GM19328 (cell line): ENCODE results near the gene ST7.

Source experiments
- ATAC-seq: cut with Tn5 transposase; IDR thresholded peaks from one replicate; pipeline ENCODE4 v1.9.1; 2021; ENCODE audit warnings: mild to moderate bottlenecking, moderate library complexity; ENCODE audit not compliant: unreplicated experiment

The ST7 gene

DNA sequence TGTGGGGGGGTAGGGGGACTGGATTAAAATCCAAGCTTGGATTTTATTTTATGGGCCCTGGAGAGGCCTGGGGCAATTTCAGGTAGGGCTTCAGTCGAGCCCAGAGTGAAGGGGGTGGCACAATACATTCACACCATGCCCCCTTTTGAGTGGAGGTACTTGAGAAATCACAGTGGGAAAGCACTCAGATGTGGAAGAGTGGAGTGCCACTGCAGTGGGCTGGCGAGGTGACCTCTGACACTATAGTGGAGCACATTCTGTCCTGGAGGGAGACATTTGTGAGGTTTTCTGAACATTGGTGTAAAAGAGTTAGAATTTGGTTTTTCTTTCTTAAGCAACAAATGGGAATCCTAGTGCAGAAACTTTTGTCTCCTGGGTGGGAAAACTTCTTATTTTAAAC is 226.4 kb downstream of the ST7 start:
- ATAC-seq: no peak

DNA sequence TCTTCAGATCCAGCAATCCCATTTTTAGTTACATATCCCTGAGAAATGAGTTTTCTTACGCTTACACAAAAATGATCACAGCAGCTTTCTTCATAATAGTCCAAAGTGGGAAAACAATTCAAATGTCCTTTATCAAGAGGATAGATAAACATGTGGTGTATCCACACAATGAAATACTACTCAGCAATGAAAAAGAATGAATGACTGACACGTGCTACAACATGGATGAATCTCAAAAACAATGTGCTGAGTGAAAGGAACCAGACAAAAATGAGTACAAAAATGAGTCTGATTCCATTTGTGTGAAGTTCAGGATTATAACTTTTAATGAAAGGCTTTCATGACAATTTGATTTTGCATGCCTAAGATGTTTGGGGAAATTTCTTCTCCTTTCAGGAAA is 230.4 kb downstream of the ST7 start:
- no peak for ATAC-seq

DNA sequence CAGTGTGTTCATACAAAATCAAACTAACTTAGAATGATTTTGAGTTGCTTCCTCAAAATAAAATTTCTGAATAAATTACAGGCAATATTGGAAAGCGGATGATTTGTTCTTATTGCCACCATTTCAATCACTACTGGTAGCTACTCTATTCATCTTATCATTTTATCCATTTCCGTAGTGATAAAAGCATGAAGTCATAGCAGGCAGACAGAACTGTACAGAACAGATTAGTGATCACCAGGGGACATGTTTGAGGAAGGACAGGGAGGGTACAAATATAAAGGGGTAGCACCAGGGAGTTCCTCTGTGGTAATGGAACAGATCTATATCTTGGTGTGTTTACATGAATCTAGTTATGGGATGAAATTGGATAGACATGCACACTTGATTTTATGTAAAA is 231.1 kb downstream of the ST7 start:
- ATAC-seq: no peak

DNA sequence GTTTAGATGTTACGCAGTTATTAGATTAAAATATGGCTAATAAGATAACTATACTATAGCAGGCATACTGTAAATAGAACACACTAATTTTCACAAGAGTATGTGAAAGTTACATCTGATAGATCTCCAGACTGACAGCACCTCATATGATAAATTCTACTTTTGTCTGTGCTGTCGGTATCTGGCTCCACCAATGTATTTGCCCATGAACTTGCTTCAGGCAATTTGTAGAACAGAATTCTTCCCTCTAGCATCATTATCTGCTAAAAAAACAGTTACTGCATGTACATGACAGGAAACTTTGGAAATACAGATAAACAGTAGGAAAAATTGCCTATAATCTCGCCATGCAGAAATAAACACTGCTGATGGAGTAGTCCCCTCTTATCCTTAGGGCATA is 231.8 kb downstream of the ST7 start:
- no peak for ATAC-seq

DNA sequence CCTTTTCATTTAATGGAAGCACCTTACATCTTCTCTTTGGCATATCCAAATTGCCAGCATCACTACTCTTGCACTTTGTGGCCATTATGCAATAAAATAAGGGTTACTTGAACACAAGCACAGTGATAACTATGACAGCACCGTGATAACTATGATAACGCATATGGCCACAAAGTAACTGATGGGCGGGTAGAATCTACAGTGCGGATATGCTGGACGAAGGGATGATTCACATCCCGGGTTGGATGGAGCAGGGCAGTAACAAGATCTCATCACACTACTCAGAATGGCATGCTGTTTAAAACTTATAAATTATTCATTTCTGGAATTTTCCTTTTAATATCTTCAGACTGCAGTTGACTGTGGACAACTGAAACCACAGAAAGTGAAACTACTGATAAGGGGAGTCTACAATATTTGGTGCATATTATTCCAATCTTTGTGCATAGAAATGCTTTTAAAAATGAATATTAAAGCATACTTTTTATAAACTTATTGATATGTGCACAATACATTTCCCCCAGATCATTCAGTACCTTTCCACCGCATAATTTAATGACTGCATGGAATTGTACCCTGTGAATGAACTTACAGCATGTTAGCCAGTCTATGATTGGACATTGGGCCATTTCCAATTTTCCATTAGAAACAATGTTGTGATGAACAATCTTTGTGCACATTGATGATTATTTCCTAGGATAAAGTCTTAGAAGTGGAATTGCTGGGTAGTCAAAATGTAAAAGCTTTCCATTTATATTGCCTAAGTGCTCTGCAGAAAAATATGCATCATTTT is 233.1 kb downstream of the ST7 start:
- no peak for ATAC-seq

DNA sequence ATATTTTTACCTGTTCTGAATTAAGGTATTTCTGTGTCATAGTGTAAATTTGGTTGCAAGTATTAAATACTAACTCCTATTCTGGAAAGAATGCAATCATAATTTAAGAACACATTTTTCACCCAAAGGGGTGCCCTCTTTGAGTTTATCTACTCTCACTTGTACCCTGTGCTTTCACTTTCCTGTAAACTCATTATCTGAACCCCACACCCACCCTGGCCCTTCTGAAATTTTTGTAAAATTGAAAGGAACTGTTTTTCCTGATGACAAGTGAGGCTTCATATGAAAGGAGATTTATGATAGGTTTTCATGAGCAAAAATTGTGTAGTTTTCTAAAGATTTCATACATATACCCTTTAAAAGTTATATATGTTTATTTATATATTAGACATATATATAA is 235.1 kb downstream of the ST7 start:
- no peak for ATAC-seq

DNA sequence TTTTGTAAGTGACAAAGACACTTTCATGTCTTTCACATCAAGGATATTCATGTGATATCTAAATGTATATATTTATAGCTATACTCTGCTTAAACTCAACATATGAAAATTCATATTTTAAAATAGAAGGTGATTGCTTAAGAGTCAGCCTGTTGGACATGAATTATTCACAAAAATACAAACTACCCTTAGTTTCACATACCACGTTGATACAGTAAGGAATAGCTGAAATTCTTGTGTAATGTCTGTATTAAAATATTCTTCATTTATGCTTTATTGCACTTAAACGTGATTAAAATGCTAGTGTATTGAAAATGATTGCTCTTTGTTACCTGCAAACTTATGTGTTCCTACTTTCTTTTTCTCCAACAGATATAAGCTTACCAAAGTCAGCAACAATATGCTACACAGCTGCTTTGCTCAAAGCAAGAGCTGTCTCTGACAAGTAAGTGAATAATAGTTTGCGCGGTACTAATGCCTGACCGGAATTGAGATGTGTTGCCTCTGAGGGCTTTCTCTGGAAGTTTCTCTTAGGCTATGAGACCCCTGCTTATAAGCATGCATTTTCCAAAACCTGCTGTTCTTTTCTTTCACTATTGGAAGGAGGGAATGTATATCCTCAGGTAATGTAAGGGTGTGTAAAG is 235.8 kb downstream of the ST7 start:
- ATAC-seq: no peak

DNA sequence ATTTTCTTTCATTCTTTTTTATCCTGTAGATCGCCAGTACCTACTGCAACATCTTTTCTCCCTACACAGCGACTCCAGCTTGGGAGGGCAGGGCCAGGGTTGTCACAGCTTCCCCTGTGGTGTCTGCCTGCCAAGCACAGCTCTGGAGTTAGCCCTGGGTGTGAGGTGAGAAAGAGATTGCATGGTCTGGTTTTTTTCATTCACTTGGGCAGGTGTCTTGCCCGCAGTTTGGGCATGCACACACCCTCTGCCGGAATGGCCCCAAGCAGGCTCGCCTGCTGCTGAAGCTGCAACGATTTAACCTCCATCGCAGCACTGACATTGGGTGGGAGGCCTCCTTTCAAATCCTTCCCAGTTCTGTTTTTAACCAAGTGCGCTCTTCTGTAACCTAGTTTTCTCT is 236.8 kb downstream of the ST7 start:
- ATAC-seq: no peak

DNA sequence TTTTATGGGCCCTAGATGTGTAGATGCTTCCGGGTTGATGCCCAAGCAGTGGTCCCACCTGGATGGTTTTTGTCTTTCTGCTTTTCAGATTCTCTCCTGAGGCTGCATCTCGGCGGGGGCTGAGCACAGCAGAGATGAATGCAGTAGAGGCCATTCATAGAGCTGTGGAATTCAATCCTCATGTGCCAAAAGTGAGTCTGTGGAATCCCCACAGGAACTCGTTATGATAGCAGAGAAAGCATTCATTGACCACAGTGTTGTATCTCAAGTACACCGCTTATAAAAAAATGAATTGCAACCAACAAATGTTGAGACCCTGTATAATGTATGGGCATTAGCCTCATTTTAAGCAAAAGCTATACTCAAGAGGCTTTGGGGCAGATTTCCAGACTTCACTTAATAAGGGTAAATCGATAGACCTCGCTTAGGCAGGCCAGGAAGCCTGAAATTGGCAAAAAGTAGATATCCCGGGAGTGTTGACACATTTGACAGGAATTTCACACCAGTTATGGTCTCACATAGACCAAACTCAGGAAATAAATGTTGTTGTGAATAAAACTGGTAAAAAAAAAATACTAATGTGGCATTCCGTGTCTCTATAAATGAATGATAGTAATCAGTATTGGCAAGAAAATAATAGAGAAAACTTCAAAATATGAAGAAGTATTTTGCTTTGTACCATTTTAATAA is 237.6 kb downstream of the ST7 start:
- no peak for ATAC-seq

DNA sequence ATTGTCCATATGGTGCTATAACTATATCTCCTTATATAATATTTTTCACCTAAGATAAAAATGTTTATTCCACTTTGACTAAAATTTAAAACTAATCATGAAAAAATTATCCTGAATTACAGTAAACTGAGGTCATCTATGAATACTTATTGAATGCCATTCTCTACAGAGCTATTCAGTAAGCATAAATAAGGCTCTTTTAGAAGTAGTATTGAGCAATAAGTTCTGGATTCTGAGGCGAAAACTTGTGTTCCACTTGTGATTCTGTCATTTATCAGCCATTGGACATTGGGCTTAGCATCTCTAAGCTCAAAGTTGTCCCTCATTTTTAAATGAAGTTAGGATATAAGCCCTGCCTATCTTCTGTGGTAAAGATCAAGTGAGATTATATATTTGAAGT is 238.8 kb downstream of the ST7 start:
- ATAC-seq: no peak

DNA sequence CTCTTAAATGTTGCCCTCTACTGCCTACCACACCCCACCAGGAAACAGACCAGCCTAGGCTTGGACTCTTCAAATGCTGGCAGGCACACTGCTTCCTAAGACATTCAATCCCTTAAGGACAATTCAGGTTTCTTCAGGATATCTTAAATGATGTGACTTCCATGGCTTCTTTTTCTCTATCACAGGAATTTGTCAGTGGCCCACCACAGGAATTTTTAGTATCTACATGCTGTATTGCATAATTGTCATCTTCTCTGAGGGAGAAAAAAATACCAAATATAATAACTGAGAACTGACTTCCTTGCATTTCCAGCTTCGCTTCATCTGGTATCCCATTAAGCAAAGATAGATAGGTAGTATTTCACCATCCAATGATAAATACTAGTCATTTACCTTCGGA is 240.3 kb downstream of the ST7 start:
- ATAC-seq: no peak

DNA sequence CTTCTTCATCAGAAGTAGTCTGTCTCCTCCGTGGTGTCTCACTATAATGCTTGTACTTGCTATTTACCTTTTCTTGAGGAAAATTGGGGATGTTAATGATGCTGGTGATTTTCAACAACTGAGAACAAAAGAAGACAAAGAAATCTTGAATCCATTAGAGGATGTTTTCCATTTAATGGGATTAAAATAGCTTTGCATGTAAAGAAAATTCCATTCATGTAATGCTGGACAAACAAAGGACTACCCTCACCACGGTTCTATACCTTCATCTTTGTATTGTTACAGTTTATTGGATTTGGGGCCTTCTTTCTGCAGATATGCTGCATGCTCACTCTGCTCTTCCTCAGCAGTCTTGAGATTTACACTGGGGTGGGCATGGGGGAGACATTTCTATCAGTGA is 241.1 kb downstream of the ST7 start:
- no peak for ATAC-seq

DNA sequence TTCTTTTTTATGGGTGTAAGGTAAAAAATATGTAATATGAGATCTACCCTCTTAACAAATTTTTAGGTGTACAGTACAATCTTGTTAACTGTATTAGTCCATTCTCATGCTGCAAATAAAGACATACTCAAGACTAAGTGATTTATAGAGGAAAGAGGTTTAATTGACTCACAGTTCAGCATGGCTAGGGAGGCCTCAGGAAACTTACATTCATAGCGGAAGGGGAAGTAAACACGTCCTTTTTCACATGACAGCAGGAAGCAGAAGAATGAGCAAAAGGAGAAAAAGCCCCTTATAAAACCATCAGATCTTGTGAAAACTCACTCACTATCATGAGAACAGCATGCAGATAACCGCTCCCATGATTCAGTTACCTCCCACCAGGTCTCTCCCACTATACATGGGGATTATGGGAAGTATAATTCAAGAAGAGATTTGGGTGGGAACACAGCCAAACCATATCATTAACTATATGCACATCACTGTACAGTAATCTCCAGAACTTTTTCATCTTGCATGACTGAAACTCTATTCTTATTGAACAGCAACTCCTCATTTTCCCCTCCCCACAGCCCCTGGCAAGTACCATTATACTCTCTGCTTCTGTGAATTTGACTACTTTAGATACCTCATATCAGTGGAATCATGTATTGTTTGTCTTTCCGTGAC is 242.2 kb downstream of the ST7 start:
- ATAC-seq: no peak

DNA sequence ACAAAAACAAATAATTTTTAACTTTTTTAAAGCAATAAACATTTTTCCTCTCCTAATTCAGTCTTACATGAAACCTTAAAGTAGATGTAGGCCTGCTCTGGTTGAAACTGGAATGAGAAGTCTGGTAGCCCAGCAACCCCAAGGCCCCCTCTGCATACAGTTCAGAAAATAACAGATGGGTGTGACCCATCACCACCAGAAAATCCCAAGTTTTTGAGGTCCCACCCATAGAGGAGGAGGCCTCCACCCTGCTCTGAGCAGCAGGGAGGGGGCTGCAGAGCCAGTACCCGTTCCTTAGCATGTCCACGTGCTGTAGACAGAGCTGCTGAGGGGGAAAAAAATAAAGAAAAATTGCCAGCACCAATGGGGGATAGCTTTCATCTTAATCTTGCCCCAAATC is 246.8 kb downstream of the ST7 start:
- no peak for ATAC-seq

DNA sequence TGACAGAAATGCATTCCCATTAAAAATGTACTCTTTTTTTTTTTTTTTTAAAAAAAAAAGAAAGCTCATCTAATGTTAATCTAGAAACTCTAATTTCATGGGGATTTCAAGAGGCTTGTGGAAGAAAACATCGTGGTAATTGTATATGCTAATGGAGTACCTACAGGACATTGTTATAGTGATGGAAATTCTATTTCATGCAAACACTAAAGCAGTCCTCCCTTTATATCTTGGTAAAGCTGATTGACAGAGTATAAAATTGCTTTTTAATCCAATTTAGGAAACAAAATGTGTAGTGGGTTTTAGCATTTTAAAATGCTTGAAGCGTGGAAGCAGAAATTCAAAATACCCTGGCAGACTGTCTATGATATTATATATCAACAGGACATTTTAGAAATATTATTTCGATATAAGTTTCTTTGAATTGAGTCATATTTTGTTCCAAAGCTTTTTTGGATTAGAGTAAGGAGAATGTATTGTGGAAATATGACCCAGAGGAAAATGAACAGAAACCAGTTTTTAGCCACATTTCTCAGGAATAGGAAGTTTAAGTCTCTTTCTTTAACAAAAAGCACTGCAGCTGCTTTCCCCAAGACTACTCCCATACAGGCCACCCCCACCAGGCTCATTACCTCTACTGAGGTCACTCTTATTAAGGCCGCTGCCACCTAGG is 247.6 kb downstream of the ST7 start:
- no peak for ATAC-seq

DNA sequence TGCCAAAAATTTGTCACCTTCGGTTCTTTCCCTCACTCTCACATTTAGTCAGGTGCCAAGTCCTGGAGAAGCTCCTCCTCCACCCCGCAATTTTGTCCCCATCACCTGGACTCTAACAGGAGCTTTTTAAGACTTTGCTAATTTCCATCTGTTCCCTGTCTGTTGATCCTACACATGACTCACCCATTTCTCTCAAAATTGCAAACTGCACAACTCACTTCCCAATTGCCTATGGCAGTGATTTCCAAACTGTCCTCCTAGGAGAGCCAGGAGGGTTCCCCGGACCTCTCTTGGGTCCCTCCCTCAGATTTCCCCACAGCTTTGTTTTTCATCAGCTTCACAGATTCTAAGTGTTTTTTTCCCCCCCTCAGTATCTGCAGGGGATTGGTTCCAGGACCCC is 249.2 kb downstream of the ST7 start:
- ATAC-seq: no peak

DNA sequence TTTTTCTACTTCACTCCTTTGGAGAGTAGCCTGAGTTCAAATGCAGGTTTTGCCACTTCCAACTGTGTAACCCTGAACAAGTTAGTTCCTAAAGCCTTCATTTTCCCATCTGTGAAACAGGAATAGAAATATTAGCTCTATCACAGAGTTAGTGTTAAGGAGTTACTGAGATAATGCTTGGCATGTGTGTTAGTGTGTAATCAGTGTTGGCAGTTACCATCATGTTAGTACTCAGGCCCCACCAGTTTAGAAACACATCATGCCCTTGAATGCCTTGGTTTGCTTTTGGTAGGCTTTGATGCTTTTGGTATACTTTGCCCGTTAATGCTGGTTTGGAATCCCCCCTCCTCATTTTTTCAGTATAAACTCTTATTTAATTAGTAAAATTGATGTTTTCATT is 249.9 kb downstream of the ST7 start:
- no peak for ATAC-seq

DNA sequence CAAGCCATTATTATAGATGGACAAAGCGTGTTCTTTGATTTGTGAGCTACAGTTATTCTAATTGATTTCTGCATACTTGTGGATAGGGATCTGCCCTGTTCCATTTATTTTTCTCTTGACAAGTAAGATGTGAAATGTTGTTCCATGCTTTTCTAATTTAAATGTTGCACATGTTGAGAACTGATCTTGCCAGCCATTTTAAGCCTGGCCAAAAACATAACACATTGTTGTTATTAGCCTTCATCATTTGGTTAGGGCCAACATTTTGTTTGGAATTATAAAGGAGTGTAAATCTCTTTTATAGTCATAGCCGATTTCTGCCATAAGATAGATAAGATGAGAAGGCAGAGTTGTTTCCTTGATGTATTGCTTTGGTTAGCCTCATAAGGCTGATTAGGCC is 252.6 kb downstream of the ST7 start:
- no peak for ATAC-seq

DNA sequence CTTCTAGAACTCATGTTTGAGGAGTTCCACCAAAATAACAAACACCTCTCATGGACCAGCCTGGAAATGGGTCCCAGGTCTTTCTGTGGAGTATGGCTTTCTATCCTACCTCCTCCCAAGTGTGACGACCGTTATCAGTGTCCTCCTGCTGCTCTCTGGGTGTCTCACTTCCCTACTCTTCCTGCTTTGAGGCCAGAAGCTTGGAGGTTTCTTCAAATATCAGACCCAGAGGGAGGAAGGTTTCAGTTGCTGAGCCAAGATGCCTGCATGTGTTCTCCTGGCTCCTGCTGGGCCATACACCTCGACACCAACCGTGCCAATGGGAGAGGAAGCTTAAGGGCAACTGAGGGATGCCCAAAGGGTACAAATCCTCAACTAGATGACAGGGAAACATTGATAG is 255.0 kb downstream of the ST7 start:
- no peak for ATAC-seq

DNA sequence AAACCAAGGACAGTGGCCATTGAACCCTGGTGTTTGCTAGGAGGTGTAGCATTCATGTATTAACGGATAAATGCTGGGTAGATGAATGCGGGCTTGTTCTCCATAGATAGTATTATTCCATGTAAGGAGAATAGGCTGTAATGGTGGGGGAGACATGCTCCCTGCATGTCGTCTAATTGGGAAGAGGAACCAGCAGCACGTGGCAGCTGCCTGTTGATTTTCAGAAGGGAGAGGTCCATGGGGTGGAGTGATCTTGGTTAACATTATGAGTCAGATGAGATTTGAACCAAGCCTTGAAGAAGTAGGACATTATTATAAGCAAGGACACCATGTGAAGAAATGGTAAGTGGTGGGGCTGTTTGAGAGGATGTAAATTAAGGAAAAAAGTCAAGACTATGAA is 257.1 kb downstream of the ST7 start:
- no peak for ATAC-seq

DNA sequence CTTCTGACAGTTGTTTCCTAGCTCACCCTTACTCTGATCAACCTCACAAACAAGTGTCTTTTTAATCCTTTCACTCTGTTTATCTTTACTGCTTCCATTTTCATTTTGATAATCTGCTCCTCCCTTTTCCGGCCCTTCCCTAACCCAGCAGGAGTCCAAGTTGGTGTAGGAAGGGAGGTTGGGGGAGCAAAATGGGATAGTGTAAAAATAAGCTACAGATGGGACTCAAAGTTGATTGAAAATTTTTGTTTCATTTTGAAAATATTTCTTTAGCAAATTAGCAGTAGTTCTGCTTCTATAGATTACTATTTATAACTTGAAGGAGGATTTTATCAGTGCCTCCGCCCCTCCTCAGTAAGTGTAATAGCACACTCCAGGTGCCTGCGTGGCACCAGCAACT is 257.6 kb downstream of the ST7 start:
- no peak for ATAC-seq
